Upper lobe of left lung (tissue), 6 donors: ENCODE measurements around the gene DSG2. TPM values are rescaled to one million over a fixed set of nuclear protein-coding genes. Genes with fewer than 3 reads are reported as not detected.

ENCODE experiments used
- ATAC-seq, 2 donors: fragments of 200-7000 bp; cut with Tn5 transposase; one replicate each; pipeline ENCODE4 v1.9.1; 2022; ENCODE audit warnings: mild to moderate bottlenecking in 2 of 2, moderate library complexity in 2 of 2; ENCODE audit not compliant: low FRiP score in 2 of 2
- DNase-seq, 2 donors: peaks; one replicate each; pipeline ENCODE4 v3.0.0-alpha.2; 2019 to 2020
- H3K27ac ChIP-seq, 4 donors: fragments of 200-600 bp; sonication (generic); one replicate each; pipeline ENCODE4 v1.5.1; 2016 to 2019
- H3K27me3 ChIP-seq, 4 donors: fragments of 200-600 bp; sonication (generic); one replicate each; pipeline ENCODE4 v1.5.1; 2017 to 2019
- H3K36me3 ChIP-seq, 4 donors: fragments of 200-600 bp; sonication (generic); one replicate each; pipeline ENCODE4 v1.5.1; 2016 to 2019
- H3K4me1 ChIP-seq, 4 donors: fragments of 200-600 bp; sonication (generic); one replicate each; pipeline ENCODE4 v1.5.1; 2018 to 2019
- H3K4me3 ChIP-seq, 4 donors: fragments of 200-600 bp; sonication (generic); one replicate each; pipeline ENCODE4 v1.5.1; 2017 to 2019; ENCODE audit warnings: mild to moderate bottlenecking in 2 of 4, moderate library complexity in 1 of 4
- H3K9me3 ChIP-seq, 4 donors: fragments of 200-600 bp; sonication (generic); one replicate each; pipeline ENCODE4 v1.5.1; 2018 to 2019
- CTCF ChIP-seq, 6 experiments: fragments of 450-650 bp in 4 of 6; fragments of 200-600 bp in 2 of 6; sonication (generic) in 2 of 6; IDR thresholded peaks; one replicate each; pipeline ENCODE4 v1.5.1; 2016 to 2019; ENCODE audit warnings: antibody characterized with exemption in 6 of 6
- EP300 ChIP-seq, 4 donors: sonication (generic); formaldehyde crosslinking; IDR thresholded peaks; one replicate each; pipeline ENCODE4 v1.5.1; 2017; ENCODE audit warnings: antibody characterized with exemption in 4 of 4, control low read depth in 2 of 4
- POLR2A ChIP-seq, 4 donors: fragments of 450-650 bp; IDR thresholded peaks; one replicate each; pipeline ENCODE4 v1.5.1; 2016 to 2017; ENCODE audit warnings: antibody characterized with exemption in 4 of 4, mild to moderate bottlenecking in 2 of 4
- POLR2AphosphoS5 ChIP-seq, 2 donors: sonication (generic); formaldehyde crosslinking; IDR thresholded peaks; one replicate each; pipeline ENCODE4 v1.5.1; 2017; ENCODE audit warnings: antibody characterized with exemption in 2 of 2
- WGBS, 2 donors: methylation state at CpG; one replicate each; pipeline ENCODE4 v1.1.5; 2017 to 2018; 5-methylcytosine and 5-hydroxymethylcytosine counted together
- total RNA-seq, 6 donors: library from RNA; depleted of rRNA in 4 of 6; stranded (reverse); fragments of >200 nt in 4 of 6; gene quantifications; one replicate each; pipeline versions ENCODE4 v1.1.0 to v1.2.1, GENCODE V29; 2016 to 2021
- donor health status: DM: no; HTN: no; CAD: no; lungs with moderate emphysema.
- donor health status: DM: no; HTN: yes; CAD: no; lungs with severe emphysema.

The DSG2 gene
- total RNA-seq, 6 donors from 2014 or later: 5.2 to 55.4 (median 26.8) TPM

GRCh38 chr18:31478688-31479087, 19.3 kb upstream of the DSG2 start:
- no peak for TF ChIP-seq POLR2AphosphoS5 (IDR thresholded peaks at IDR 0.05)
- no peak for TF ChIP-seq EP300 (IDR thresholded peaks at IDR 0.05)
- TF ChIP-seq CTCF (IDR thresholded peaks at IDR 0.05): no peak
- no peak for TF ChIP-seq POLR2A (IDR thresholded peaks at IDR 0.05)
- no peaks in the 10 kb centered on the region for H3K27me3 ChIP-seq
- no peaks in the 10 kb centered on the region for H3K36me3 ChIP-seq
- H3K27ac ChIP-seq: no peak overlapping the region
- DNase-seq (no peak), ATAC-seq (no peak)
- H3K9me3 ChIP-seq: no peaks in the 10 kb centered on the region
- H3K4me1 ChIP-seq: no peaks in the 10 kb centered on the region
- no peak overlapping the region for H3K4me3 ChIP-seq
- WGBS, 2 donors: 95% methylated on average over 10 of the region's 10 CpGs

- Histone ChIP-seq H3K27me3 (no peaks in the 10 kb centered on the region), H3K27ac (no peak overlapping the region), H3K4me3 (no peak overlapping the region), H3K9me3 (no peaks in the 10 kb centered on the region), H3K4me1 (no peaks in the 10 kb centered on the region), H3K36me3 (no peaks in the 10 kb centered on the region)
- DNase-seq (no peak), ATAC-seq (no peak)
- WGBS, 2 donors: 75 to 86% methylated on average over 1 of the region's 1 CpG
- TF ChIP-seq POLR2A (IDR thresholded peaks at IDR 0.05): no peak
- TF ChIP-seq POLR2AphosphoS5 (IDR thresholded peaks at IDR 0.05): no peak
- no peak for TF ChIP-seq CTCF (IDR thresholded peaks at IDR 0.05)
- TF ChIP-seq EP300 (IDR thresholded peaks at IDR 0.05): no peak
Observed at GRCh38 chr18:31482051-31482450, 15.9 kb upstream of the DSG2 start.

- DNase-seq (no peak), ATAC-seq (no peak)
- 60 to 72% methylated on average over 2 of the region's 2 CpGs for WGBS, 2 donors
- Histone ChIP-seq H3K4me3 (no peak overlapping the region), H3K27ac (no peak overlapping the region), H3K36me3 (no peaks in the 10 kb centered on the region), H3K27me3 (no peaks in the 10 kb centered on the region), H3K9me3 (no peaks in the 10 kb centered on the region), H3K4me1 (no peaks in the 10 kb centered on the region)
- TF ChIP-seq POLR2AphosphoS5 (IDR thresholded peaks at IDR 0.05) (no peak), EP300 (IDR thresholded peaks at IDR 0.05) (no peak), POLR2A (IDR thresholded peaks at IDR 0.05) (no peak), CTCF (IDR thresholded peaks at IDR 0.05) (no peak)
Observed at GRCh38 chr18:31483396-31483795, 14.6 kb upstream of the DSG2 start.

GRCh38 chr18:31484461-31484860, 13.5 kb upstream of the DSG2 start:
- Histone ChIP-seq H3K36me3 (no peaks in the 10 kb centered on the region), H3K4me1 (no peaks in the 10 kb centered on the region), H3K4me3 (no peak overlapping the region), H3K9me3 (no peaks in the 10 kb centered on the region), H3K27ac (no peak overlapping the region), H3K27me3 (no peaks in the 10 kb centered on the region)
- no peak for DNase-seq
- ATAC-seq: no peak
- WGBS, 2 donors: 76 to 87% methylated on average over 1 of the region's 1 CpG
- TF ChIP-seq CTCF (IDR thresholded peaks at IDR 0.05): no peak
- TF ChIP-seq POLR2AphosphoS5 (IDR thresholded peaks at IDR 0.05): no peak
- no peak for TF ChIP-seq POLR2A (IDR thresholded peaks at IDR 0.05)
- TF ChIP-seq EP300 (IDR thresholded peaks at IDR 0.05): no peak

- Histone ChIP-seq H3K9me3 (no peaks in the 10 kb centered on the region), H3K36me3 (no peaks in the 10 kb centered on the region), H3K27ac (no peak overlapping the region), H3K4me3 (no peak overlapping the region), H3K27me3 (no peaks in the 10 kb centered on the region), H3K4me1 (no peaks in the 10 kb centered on the region)
- DNase-seq: no peak
- ATAC-seq: no peak
- no peak for TF ChIP-seq POLR2AphosphoS5 (IDR thresholded peaks at IDR 0.05)
- no peak for TF ChIP-seq EP300 (IDR thresholded peaks at IDR 0.05)
- TF ChIP-seq POLR2A (IDR thresholded peaks at IDR 0.05): no peak
- TF ChIP-seq CTCF (IDR thresholded peaks at IDR 0.05): no peak
- 50 to 63% methylated on average over 2 of the region's 2 CpGs for WGBS, 2 donors
Observed at GRCh38 chr18:31486165-31486564, 11.8 kb upstream of the DSG2 start.
